Measurements from ENCODE around the gene AVPR2.

AVPR2 gene

DNA sequence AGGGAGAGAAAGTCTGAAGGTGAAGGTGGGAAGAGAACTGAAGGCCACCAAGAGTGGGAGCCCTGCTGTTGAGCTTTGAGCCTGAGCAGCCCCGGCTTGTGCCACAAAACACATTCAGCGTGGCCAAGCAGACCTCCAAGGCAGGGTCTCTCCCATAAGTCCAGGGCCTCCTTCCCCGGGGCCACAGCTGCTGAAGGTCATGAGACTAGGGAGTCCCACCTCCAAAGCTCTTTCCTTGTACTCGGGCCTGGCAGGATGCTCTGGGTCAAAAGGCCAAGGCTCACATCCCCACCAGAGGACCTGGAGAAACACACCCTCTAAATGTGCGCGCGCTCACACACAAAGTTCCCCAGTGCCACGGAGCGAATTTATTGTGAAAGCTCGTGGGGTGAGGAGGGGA lies 25.1 kb downstream of the AVPR2 start:
- in situ Hi-C loops (cut with HindIII; ENCODE audit: low sequenced_read_pairs), result no loop called here

DNA sequence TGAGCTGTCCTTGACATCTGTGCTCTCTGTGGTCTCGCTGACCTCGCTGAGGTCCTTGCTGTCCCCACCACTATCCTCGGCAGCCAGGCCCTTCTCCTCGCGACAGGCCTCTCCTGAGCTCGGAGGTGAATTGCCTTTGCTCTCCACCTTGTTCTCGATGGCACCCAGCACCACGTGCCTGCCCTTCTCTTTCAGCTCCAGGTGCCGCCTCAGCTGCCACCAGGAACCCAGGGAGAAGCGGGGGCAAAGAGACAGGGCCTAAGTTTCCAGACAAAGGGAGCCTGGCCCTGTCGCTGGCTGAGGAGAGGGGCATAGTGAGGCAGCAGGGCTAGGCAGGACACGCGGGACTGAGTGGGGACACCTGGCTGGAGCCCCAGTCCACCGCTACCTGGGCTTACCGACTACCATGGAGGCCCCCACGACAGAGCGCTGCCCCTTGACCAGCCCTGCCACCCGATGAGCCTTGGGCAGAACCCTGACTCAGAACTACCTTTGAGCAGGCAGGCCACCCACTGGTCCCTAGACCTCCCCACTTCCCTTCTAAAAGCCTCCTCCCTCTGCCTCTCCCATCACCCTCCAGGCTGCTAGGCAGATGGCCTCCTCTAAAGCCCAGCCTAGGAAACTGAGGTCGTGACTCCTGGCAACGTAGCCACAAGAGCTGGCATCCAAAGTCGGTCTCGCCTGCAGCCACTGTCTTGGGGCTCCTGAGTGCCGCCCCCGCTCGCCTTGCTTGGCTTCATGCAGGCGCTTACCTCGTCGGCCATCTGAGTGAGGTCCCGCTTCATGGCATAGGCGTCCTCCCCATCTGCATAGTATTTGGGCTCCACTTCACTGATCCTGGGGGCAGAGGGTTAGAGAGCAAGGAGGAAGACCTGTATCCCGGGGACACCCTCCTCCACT lies 25.8 kb downstream of the AVPR2 start:
- in situ Hi-C loops (cut with HindIII; ENCODE audit: low sequenced_read_pairs), result no loop called here

DNA sequence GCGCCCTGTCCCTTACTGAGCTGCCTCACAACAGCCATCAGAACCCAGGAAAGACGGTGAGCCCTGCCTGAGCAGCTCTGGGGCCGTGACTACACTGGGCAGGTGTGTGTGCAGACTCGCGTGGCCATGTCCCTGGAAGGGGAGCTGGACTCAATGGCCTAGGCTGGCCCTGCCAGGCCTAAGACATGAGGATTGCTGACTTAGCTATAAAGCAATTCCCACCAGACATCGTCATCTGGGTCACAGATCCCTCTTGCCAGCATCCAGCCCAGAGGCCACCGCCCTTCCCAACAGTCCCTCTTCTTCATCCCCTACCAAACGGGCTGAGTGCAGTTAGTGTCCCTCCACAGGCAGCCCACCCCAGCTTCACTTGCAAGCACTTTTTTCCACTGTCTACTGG lies 26.7 kb downstream of the AVPR2 start:
- in situ Hi-C loops (cut with HindIII; ENCODE audit: low sequenced_read_pairs), result no loop called here

DNA sequence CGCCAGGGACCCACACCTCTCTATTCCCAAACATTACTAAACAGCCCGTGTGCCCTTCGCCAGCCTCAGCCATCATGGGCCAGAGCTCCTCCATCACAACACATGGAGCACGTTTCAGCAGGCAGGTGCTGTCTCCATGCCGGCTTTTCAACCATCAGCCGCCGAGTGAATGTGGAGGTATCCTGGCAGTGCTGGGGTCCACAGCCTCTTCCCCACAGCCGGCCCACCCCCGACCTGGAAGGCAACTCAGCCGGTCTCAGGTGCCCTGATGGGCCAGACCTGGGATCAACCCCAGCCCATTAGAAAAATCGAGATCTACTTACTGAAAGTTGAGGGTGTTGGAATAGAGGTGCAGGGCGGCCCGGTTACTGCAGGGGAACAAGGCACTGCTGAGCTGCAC lies 27.3 kb downstream of the AVPR2 start:
- in situ Hi-C loops (cut with HindIII; ENCODE audit: low sequenced_read_pairs), result no loop called here

DNA sequence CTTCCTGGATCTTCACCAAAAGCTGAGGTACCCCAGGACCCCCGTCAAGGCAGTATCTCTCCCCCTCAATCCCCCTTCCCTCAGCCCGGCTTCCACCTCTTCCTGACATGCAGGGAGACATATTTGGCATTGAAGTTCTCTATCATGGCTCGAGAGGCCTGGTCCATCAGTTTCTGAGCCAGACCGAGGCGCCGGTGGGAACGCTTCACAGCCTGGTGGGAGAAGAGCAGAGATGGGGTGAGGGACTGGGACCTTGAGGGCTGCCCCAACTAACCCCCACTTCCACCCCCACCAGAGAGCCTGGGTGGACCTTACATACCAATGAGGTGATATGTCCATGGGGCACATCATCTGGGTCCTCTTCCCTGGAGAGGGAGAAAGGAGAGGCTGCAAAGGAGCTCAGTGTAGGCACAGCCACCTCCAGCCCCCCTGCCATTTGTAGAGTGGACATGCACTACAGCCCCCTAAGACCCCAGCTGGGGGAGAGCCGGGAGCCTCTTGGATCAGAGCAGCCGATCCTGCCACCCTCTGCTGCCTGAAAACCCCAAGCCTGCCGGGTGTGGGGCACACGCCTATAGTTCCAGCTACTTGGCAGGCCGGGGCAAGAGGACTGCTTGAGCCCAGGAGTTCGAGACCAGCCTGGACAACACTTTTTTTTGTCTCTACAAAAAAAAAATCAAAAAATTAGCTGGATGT lies 27.9 kb downstream of the AVPR2 start:
- in situ Hi-C loops (cut with HindIII; ENCODE audit: low sequenced_read_pairs), result no loop called here

DNA sequence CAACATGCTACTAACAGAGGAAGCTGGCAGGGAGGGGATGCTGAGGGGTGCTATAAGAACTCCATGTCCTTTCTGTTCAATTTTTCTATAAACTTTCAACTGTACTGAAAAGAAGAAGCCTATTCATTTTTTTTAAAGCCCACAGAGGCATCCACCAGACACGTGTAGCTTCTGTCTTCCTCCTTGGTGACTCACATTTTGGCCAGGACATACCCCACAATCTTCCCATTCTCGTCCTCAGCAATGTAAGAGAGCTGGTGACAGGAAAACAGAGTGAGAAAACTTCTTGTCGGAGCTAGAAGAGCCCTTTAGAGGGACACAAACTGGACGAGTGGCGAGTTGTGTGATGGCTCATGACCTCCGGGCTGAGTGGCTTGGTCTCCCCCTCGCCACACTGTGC lies 29.3 kb downstream of the AVPR2 start:
- in situ Hi-C loops (cut with HindIII; ENCODE audit: low sequenced_read_pairs), result no loop called here

DNA sequence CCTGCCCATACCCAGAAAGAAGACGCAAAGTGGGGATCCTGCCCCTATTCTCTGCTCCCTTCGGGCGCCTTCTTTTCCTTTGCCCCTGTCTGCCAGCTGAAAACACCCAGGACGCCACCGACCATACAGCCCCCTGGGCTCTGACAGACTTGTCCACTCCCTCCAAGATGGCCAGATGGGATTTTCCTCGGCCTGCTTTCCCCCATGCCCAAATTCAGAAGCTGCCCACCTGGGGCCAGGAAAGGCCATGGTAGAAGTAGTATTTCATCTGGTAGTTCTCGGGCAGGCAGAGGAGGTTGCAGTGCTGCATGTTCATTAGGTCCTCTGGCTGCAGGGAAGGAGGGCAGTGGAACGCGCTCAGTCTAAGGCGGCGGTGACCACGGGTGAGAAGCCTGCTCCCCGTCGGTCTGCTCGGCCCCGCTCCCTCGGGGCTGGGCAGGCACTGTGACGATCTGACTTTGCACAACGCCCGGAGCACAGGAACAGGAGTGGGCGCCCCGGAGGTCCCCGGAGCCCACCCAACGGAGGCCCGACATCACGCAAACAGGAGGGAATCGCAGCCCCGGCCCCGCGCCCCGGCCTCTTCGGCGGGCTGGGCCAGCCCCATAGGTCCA lies 29.8 kb downstream of the AVPR2 start:
- in situ Hi-C loops (cut with HindIII; ENCODE audit: low sequenced_read_pairs), result no loop called here

DNA sequence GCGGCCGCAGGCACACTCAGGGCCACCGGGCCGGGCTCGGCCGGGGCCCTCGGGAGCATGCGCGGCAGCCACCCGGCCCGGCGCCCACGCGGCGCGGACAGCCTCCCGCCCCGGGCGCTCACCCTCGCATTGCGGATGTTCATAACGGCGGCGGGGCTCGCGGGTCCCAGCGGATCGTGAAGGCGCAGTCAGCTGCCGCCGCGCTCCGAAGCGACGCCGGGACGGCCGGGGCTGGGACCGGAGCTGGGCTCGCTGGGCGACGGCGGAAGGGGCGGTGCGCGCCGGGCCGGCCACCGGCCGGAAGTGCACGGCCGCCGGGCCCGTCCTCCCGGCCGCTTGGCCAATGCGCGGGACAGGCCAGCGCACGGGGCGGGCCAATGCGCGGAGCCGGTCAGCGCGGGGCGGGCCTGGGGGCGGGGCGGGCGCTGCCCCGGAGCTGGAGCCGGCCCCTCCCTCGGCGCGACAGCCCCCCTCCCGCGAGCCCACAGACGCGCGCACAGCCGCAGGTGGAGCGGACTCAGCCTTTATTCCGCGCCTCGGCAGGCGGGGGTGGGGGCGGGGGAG lies 30.4 kb downstream of the AVPR2 start, which contains the start of gene NAA10:
Gene NAA10 (minus strand): TSS at position 276 of the 564 bp plus-strand sequence. CDS start 133 bp downstream, at position 143.
- in situ Hi-C loops (cut with HindIII; ENCODE audit: low sequenced_read_pairs), result no loop called here

DNA sequence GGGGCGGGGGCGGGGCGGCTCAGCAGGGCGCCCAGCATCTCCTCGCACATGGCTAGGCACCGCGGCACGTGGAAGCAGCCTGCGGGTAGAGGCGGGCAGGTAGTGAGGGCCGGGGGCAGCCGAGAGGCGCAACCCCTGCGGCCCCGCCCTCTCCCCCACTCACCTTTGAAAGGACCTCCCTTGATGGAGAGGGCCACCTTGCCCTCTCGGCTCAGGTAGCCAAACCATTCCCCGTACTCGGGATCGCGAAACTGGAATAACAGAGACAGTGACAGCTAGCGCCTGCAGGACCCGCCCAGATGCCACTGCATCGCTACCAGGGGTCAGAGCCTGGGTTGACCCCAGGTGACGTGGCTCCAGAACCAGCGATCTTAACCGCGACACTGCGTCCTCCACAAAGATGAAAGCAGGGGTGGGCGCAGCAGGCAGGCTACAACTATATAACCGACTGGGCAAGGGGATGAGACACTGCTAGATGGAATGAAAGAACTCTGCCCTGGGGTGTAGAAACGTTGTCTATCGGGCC lies 30.9 kb downstream of the AVPR2 start:
- in situ Hi-C loops (cut with HindIII; ENCODE audit: low sequenced_read_pairs), result no loop called here

DNA sequence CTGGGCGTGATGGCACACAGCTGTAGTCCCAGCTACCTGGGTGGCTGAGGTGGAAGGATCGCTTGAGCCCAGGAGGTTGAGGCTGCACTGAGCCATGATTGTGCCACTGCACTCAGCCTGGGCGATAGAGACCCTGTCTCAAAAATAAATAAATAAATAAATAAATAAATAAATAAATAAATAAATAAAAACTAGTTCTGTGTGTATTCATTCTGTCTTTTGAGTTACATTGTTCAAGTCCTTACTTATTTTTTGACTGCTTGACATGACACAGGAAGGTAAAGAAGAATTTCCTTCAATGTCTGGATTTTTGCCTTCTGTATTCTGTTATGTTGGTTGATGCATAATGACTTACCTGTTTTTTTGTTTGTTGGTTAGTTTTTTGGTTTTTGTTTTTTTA lies 32.6 kb downstream of the AVPR2 start:
- in situ Hi-C loops (cut with HindIII; ENCODE audit: low sequenced_read_pairs), result no loop called here

DNA sequence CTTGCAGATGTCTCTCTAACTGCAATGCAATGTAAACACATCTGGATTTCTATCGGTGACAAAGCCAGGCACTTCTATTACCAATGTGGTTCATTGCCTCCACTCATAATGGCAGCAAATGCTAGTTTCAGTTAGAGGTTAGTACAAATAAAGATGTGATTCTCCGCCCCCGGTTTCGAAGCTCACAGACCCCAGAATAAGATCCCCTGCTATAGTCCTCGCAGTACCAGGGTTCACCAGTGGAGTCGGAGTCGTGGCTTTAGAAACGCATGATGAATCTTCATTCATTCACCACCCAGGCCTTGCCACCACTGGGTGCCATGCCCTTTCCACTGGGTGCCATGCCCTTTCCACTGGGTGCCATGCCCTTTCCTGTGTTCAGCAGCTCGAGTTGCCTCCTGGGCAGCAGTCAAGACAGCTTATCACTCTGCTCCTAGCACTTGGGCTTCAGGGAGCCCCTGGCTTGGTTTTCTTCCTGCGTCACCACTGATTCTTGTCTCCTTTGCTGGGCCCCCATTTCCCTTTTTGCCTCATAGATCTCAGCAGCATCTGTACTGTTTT lies 33.8 kb downstream of the AVPR2 start:
- in situ Hi-C loops (cut with HindIII; ENCODE audit: low sequenced_read_pairs), result no loop called here

DNA sequence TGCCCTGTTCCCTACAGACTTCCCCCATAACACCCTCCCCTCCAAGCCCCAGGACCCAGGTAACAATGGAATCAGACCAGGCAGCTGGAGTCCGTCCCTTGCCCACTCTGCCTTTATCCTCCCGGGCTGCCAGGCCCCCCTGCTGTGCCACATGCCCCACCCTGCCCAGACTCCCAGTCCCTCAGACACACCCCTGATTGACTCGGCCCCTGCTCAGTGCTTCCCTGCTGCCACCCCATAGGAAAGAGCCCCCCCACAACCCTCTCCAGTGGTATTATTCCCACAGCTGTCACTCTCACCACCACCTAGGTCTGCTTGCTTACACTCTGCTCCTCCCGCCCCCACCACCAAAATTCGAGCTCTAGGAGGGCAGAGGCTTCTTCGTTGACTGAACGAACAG lies 35.1 kb downstream of the AVPR2 start:
- in situ Hi-C loops (cut with HindIII; ENCODE audit: low sequenced_read_pairs), result no loop called here

DNA sequence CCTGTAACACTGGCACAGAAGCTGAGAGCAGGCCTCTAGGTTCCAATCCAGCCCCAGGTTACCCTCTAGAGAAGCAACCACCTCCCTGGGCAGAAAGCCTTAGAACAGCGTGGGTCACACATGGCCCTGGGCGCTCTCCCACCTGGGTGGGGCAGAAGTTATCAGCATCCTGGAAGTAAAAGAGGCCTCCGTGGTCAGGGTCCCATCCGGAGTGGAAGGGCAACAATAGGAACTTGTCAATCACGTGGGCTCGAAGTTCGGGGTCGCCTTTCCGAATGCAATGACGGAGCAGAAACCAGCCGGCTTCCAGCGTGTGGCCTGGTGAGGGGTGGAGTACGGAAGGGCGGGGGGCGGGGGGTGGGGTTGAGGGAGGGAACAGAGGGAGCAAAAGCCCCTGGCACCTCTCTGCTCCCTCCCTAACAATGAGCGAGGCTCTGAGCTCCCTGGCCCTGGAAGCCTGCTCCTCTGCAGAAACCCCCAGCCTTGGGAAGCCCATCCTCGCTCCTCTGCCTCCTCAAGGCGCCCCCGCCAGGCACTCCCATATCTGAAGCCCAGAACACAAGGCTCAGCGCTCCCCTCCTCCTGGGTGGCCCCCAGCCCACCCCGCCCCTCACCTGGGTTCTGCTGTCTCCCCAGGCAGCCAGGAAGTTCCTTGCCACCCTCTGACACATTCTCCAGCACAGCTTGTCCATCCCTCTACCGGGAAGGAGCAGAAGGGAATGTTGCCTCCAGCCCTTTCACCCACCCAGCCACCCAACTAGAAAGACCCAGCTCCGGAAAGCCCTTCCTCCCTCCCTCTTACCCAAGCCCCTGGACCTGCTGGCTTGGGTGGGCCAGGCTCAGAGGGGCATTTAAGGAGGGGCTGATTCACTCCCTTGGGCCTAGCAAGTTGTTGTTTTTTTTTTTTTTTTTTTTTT lies 37.1 kb downstream of the AVPR2 start:
- in situ Hi-C loops (cut with HindIII; ENCODE audit: low sequenced_read_pairs), result no loop called here

DNA sequence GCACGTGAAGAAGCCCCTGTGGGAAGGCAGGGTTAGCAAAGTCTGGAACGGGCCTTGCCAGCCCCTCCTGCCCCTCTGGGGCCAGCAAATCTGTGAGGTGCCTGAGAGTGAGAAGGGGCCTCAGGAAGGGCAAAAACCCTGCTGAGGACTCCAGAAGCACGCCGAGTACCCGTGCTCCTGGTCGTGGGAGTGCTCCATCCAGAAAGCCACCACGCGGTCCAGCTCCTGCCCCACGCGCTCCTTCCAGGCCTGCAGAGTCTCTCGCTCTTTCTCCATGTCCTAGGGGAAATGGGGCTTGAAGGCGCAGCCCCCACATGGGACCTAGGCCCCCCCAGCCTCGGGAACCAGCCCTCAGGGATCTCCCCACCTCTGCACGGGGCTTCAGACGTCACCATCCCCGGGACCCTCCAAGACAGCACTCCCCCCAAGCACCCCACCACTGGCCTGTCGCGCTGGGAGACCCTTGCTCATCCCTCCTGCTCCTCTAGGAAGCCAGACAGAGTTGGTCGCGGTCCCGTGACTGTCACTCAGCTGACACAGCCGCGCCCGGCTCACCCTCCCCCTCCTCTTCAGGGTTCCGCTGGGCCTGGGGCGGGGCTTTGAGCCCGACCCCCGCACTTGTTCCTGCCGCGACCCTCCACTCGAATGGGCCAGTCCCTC lies 39.8 kb downstream of the AVPR2 start, which contains the start of gene RENBP:
Gene RENBP (minus strand): TSS at position 504 of the 660 bp plus-strand sequence. CDS start 33 bp downstream, at position 471.
- in situ Hi-C loops (cut with HindIII; ENCODE audit: low sequenced_read_pairs), result no loop called here

DNA sequence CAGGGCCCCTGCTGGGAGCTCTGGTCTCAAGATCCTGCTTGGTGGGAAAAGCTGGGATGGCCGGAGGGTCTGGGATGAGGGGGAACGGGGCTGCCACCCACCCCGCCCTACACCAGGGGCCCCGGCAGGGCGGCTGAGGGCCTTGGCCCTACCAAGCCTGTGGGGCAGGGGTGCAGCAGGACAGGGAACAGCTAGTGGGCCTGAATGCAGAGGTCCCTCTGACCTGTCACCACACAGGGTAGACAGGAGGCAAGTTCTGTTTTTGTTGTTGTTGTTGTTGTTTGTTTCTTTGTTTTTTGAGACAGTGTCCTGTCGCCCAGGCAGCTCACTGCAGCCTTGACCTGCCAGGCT lies 40.3 kb downstream of the AVPR2 start:
- in situ Hi-C loops (cut with HindIII; ENCODE audit: low sequenced_read_pairs), result no loop called here

DNA sequence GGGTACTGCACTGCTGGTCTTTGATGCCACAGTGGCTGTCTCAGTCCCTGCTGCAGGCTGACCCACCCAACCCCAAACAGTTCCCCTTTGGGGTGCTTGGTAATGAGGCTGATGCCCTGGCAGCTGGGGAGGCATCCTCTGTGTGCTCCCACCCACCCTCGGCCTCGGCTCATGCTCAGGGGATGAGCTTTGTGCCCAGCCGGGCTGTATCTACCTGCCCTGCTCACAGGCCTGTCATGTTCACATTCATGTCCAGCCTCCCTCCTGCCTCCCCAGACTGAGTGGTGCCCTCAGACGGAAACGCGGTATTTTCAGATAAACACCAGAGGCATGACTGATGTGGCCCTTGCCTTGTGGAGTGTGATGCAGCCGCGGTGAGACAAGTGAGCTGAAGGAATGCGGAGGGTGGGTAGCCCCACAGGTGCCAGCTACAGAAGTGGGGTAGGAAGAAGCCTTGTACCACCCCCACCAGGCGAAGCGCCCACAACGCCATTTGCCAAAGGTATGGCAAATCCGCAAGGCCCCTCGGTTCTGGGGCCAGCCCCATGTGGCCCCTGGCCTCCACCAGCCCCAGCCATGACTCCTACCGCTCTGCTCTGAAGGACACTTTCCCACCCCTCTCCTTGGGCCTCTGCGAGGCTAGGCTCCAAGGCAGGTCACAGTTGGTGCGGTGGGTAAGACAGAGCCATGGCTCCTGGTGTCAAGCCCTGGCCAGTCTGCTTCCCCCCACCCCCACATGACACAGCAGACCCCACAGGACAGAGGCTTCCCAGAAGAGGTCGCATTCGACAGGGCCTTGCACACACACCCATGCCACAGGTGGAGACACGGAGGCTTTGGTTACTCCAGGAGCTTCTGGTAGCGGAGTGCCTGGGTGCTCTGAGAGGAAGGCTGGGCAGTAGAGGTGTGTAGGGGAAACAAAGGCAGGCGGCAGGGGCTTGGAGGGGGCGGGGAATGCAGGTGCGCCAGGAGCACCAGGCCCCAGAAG lies 41.8 kb downstream of the AVPR2 start:
- in situ Hi-C loops (cut with HindIII; ENCODE audit: low sequenced_read_pairs), result no loop called here

DNA sequence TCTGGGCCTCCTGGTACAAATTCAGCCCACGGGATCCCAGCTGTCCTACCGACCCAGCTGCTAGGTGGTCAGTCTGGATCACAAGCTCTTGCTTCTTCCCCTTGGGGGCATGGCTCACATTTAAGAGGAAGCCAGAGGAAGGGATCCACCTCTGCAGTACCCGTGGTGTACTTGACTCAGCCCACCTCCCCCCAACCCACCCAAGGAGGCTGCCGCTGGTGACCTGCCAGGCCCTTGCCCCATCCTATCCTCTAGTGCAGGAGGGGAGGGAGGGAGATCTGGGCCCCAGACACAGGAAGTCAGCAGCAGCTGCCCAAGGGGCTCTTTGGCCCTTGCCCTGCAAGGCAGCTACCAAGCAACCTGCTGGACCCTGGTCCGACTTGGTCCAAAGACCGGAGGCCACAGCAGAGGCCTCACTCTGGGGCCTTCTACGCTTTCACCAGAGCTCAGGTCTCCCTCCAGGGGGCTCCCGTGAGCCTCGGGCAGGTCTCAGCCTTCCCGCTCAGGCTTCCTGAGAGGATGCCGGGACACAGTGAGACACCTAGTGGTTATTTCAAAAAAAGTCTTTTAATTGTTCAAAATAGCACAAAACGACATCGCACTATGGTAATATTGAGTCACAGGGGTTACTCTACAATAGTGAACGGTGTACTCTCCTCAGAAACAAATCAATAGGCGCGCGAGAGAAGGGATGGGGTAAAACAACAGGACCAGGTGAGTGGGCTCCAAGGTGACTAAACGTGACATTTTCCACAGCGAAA lies 42.7 kb downstream of the AVPR2 start:
- in situ Hi-C loops (cut with HindIII; ENCODE audit: low sequenced_read_pairs), result no loop called here
